Measurements from ENCODE around the gene IGFBP3.

IGFBP3 gene

DNA sequence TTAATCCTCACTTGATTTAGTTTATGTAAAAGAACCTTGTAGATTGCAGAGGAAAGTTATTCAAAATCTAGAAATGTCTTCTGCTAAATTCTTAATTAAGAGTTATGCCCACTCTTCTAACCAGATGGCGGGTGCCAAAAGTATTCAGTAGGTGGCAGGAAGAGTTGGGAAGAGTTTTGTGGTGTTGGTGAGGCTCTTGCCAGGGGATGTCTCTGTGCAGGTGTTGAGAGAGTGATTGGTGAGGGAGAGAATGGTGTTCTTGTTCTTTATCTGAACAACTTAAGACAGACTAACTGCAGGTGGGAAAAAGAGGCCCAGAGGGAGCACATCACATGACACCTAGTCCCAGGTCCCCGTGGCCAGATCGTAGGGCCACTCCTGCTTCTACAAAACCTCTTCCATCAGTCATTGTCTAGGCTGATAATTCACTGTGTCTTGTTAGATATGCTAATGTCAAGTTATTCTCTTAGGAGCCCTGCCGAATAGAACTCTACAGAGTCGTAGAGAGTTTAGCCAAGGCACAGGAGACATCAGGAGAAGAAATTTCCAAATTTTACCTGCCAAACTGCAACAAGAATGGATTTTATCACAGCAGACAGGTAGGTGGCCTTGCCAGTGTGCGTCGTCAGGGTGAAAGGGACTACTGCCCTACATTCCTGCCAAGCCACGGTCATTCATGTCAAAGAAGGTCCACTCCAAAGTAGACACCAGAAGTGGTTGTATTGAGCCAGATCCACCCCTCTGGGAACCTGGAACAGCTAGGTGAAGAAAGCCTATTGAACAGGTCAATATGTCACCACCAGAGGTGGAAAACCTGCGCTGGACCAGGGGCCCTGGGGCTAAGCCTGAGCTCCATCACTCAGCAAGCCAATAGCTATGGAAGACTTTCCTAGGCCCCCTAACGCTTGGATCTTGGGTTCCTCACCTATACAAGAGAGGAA is 29.3 kb downstream of the IGFBP3 start:
- DNase-seq = no peak

DNA sequence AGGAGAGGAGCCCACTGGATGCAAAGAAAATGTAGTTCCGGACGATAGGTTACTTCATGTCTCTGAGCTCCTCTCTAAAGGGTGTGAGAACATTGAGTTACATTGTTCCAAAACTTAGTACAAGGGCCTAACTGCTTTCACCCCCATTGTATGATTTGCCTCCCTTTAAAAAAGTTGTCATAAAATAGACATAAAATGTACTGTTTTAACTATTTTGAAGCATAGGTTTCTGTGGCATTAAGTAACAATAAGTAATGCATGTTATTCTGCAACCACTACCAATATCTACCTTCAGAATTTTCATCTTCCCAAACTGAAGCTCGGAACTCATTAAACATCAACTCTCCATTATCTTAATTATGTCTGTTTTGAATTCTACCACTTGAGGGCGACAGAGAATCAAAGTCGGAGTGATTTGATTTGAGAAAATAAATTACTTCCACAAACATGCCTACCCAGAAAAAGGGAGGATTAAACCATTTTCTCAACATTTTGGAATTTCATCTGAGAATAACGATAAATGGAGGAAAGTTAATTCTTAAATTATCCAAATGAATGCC is 30.1 kb downstream of the IGFBP3 start:
- no peak for DNase-seq

DNA sequence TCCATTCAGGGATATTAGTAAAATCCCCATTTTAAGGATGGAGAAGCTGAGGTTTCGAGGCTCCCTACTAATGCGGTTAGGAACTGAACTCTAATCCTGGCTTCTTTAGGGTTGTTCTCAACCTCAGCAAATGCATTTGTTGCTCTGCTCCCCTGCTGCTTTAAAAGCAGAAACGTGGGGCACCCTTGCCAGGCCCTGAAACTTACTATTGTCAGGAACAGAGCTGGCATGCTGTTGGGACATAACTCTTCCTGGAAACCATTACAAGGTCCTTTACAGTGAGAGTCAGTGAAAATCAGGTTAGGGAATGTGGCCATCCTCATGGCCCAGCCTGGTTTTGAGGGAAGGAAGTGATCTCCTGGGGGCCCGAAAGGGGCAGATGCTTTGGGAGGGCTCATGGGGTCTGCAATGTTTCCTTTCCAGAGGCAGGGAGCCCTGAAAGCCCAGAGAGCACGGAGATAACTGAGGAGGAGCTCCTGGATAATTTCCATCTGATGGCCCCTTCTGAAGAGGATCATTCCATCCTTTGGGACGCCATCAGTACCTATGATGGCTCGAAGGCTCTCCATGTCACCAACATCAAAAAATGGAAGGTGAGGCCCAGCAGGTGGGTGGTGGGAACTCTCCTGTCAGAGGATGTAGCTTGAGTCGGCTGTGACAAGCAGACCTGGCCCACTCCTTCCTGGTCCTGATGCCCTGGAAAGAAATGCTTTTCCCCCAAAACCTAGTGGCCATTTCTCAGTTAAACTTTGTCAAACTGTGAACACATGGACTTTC is 30.8 kb downstream of the IGFBP3 start:
- DNase-seq = no peak

DNA sequence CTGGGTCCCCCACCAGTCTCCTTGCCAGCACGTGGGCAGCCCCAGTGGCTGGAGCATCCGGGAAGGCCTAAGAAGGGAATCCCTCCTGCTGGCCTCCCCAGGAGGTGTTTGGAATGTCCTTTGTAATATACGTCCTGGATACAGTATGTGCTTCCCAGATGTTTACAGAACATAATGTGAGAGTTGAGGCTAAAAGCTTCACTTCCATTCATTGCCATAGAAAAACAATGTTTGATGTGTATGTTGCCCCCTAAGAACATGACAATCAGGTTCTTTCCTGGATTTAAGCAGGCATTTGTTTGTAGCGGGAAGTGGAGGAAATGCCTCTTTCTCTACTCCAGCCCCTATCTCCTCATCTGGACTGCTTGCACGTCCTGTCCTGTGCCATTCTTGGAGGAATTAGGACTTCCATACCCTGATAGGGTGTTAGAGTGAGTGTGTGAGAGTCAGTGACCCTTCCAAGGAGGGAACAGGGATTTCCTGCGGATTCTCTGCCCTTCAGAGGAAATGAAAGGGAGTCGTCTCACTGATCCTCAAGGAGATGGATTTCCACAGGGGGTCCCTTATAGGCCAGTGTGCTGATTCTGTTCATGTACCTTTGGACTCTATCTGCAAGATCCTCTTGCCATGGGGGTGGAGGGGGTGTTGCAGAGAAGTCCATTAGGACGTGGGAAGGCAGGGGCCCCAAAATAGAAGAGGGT is 31.6 kb downstream of the IGFBP3 start:
- DNase-seq = no peak

DNA sequence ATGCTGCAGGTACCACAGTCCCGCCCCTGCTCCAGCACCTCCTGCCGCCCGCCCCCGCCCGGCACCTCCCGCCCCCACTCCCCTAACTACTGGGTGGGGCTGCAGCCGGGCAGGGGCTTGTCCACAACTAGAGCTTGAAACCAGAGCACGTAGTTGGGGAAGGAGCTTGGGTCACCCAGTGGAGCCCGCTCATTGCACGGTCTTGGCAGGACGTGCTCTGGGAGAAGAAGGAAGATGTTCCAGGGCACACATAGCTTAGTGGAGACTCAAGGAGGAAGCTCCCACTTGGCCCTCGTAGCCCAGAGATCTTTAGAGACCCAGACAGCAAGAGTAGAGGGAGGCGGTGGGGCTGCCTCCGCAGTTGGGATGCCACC is 32.1 kb downstream of the IGFBP3 start:
- DNase-seq = no peak

DNA sequence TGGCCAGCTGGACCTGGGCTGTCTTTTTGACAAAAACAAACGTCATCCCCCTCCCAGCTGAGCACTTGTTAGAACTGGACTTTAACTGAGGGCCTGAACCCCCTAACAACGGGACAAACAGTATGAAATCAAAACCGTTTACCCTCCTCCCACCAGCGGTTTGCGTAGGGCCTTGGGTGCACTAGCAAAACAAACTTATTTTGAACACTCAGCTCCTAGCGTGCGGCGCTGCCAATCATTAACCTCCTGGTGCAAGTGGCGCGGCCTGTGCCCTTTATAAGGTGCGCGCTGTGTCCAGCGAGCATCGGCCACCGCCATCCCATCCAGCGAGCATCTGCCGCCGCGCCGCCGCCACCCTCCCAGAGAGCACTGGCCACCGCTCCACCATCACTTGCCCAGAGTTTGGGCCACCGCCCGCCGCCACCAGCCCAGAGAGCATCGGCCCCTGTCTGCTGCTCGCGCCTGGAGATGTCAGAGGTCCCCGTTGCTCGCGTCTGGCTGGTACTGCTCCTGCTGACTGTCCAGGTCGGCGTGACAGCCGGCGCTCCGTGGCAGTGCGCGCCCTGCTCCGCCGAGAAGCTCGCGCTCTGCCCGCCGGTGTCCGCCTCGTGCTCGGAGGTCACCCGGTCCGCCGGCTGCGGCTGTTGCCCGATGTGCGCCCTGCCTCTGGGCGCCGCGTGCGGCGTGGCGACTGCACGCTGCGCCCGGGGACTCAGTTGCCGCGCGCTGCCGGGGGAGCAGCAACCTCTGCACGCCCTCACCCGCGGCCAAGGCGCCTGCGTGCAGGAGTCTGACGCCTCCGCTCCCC is 32.7 kb downstream of the IGFBP3 start, which contains the start of gene IGFBP1:
IGFBP1 (plus strand) TSS at position 304 of the 808 bp plus-strand sequence; CDS start at position 469, 165 bp downstream.
- no peak for DNase-seq

DNA sequence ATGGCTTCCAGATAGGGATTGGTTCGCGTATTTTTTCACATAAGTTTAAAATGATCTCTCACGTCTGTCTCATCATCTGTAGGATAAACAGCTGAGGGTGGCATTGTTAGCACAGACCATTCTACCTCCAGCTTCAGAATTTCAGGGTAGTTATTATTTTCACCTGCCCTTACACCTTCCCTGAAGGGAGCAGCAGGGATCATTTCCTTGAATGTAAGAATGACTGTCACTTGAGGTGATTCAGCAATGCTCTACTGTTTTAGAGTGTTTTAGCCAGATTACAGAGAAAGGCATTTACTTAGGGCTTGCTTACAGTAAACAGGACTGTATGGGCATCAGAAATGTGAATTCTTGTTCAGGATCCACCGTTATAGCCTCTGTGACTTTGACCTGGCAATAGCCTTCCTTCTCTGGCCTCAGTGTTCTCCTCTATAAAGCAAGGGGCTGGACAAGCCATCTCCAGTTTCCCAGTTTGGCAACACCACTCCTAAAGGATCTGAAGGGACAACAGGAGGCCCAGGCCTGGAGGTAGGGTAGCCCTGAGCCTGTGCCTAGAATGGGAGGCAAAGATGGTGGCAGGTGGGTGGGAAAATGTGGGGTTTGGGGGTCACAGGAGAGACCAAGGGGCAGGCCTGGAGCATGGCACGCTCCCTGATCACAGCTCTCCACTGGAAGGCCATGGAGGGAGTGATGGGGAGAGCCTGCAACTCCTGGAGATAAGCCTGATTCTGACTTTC is 34.0 kb downstream of the IGFBP3 start:
- no peak for DNase-seq

DNA sequence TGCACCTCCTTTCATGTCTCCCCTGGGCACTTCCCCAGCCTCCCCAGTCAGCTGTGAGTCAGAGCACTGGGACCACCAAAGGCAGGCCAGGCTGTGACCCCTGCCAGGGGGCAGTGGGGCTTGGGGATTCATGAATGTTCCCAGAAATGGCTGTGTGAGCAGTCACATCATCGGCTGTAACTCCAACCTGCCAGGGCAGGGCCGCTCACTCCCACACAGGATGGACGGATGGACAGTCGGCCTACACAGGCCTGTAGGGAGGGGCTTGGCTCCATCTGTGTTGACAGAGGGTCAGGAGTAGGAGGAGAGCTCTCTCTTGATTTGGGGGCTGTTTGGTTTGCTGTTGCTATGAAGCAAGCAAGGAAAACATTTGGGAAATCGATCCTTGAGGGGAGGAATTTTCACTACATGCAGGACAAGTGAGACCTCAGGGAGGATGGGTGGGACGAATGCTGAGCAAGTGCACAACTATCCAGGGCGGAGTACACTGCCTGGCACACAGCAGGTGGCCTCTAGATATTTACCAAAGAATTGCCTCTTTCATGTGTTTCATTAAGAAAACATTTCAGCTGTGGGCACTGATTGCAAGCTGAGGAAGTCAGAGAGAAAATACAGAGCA is 35.7 kb downstream of the IGFBP3 start:
- DNase-seq = peak; percentile 54

DNA sequence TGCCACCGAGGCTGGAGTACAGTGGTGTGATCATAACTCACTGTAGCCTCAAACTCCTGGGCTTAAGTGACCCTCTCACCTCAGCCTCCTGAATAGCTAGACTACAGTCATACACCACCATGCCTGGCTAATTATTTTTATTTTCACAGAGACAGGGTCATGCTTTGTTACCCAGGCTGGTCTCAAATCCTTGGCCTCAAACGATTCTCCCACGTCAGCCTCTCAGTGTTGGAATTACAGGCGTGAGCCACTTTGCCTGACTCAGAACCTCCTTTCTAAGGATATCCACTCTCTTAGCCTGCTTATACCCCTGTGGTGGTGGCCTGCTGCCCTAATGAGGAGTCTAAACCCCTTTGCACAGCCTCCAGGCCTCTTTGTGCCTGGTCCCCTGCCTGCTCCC is 36.9 kb downstream of the IGFBP3 start:
- DNase-seq = no peak

DNA sequence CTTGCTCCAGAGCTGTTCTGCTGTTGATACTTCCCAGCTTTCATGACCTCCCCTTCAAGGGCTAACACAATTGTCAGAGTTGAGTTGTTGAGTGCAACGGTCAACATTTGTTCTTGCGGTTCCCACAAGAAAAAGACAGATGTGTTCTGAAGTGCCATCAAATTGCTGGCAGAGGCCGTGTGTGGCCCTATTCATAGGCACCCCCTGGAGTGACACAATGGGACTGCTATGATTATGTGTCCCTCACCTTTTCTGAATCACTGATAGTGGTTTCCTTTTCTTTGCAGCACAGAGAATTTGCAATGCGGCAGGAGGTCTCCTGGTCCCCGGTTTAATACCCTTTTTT is 38.6 kb downstream of the IGFBP3 start:
- no peak for DNase-seq

DNA sequence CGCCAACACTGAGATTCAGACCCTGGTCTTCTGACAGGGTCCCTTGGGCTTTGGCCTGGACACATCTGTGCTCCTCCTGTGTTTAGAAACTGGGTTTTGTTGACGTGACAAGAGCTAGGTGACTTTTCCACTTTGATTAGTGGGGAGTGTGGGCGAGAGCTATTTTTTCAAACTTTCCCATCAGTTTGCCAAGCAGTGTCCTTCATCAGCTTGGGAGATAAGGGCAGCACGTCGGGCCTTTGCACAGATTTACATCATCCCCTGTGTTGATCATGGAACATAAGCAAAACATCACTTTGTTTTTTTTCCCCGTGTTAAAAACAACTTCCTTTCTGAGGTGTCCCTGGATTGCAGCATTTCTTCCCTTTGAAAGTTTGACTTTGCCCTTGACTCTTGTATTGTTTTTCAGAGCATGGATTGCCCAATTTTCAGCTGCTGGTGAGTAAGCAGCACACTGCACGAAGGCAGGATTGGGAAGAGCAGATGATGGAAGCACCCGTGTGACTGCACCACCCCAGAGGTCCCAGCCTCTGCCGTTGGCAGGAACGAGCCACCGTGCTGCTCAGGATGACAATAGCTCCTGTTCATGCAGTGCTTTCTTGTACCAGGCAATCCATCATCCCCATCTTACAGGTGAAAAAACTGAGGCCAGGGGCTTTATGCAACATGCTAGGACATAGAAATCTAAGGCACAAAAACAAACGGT is 39.2 kb downstream of the IGFBP3 start:
- no peak for DNase-seq

DNA sequence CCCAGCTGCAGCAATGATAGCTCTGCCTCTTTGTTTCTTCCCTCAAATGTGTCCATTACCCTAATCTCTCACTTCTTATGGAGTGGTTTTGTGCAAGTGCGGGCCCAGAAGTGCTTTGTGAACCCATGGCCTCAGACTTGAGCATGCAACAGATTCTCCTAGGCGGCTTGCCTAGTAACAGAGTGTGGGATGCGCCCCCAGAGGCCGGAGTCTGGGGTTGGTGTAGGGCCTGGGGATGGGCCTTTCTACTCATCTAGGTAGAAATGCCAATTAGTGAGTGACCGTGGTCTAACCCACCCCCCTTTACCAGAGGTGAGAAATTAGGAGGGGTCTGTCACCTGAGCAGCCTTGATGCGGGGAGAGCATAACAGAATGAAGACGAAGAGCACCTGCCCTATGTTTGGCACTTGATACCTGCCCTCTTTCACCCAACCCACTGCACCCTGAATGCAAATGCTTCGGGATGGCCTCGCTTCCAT is 39.8 kb downstream of the IGFBP3 start:
- no peak for DNase-seq

DNA sequence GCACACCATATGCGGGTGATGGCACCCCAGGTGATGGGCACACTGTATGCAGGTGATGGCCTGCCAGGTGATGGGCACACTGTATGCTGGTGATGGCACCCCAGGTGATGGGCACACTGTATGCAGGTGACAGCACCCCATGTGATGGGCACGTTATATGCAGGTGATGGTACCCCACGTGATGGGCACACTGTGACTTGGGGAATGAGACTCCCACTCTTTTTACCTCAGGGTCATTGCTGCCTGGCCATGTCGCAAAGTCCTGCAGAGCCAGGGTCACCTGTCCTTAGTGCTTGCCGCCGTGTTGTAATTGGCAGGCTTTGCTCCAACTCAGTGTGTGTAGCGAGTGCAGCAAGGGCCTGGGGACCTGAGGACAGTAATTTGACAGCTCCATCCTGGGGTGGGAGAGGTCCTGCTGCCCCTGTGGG is 40.6 kb downstream of the IGFBP3 start:
- no peak for DNase-seq

DNA sequence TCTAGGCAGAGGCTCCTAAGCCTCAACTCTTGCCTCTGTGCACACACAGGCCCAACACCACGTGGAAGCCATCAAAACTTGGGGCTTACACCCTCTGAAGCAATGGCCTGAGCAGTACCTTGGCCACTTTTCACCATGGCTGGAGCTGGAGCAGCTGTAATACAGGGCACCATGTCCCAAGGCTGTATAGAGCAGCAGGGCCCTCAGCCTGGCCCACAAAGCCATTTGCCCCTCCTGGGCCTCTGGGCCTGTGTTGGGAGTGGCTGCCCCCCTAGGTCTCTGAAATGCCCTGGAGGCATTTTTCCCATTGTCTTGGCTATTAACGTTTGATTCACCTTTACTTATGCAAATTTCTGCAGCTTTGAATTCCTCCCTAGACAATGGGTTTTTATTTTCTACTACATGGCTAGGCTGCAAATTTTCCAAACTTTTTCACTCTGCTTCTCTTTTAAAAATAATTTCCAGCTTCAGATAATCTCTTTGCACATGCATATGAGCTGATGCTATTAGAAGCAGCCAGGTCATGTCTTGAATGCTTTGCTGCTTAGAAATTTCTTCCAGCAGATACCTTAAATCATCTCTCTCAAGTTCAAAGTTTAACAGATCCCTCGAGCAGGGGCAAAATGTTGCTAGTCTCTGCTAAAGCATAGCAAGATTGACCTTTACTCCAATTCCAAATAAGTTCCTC is 42.5 kb downstream of the IGFBP3 start:
- DNase-seq = no peak

DNA sequence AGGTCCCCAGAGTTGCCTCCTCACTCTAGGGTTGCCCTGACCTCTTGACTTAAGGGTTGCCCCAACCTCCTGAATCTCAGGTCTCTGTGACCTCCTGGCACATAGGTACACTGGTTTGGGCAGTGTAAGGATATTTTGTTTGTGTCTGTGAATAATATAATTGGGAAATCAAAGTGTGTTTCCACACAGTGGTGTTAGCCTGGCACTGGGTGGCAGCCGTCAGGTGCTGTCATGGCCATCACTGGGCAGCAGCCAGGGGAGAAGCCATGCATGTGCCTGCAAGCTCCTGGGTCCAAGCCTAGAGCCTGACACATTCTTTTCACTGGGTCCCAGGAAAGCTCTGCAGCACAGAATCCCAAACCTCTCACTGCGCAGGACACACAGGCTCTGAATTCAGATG is 44.6 kb downstream of the IGFBP3 start:
- no peak for DNase-seq

DNA sequence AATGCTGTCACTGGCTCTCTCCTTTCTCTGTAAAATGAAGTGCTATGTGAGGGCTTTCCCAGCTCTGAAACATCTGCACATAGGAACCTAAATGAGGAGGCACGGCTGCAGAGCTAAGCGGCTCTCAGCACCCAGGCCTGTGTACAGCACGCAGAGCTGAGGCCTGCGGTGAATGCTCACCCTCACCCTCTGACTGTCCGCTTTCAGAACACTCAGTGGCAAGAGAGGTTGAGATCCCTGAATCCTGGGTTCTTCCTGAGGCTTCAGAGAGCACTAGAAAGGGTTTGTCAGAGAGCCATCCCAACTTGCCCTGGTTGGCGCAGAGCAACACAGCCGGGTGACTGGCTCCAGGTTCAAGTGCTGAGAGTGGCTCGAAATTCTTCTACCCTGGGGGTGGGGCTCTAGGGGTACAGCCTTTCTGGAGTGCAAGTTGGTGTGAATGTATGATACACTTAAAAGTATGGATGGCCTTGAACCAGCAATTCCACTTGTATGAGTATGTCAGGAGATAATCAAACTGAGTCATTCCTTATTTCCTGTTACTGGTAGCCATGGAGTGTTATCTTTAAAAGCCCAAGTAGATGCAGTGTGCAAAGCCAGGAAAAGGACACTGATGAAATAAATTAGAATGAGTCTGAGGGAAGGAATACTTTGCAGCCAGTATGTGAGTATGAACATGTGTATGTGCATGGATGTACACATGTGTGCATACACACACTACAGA is 46.5 kb downstream of the IGFBP3 start:
- no peak for DNase-seq

DNA sequence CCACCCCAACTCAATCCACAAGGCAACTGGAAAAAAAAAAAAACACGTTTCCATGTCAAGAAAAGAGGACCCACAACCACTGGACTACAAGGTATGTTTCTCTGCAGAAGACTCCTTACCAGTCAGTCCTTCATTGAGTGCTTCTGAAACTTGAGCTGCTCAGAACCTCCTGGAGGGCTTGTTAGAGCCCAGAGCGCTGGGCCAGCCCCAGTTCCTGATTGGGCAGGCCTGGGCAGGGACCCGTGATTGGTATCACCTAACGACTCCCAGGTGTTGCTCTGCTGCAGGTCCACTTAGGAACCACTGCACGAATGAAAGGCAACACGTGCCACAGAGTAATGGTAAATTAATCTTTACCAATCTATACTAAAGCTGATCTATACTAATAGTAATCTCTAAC is 47.7 kb downstream of the IGFBP3 start:
- no peak for DNase-seq

DNA sequence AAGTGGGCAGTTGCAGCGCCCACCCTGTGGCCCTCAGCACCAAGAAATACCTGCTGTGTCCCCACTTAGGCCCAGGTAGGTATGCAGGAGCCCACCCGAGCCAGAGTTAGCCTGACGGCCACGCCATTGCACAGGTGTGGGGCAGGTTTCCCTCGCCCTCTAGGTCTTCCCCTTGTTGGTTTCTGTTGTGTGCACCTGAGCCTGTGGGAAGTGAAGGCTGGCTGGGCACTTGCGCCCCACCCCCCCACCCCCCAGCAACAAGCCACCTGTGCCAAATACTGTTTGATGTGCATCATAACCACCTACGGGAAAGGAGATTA is 48.1 kb downstream of the IGFBP3 start, which contains the start of gene CCDC201:
CCDC201 (minus strand) TSS at position 48 of the 320 bp plus-strand sequence. CDS start 75 bp downstream, outside the sequence.
- DNase-seq = no peak

Data from GOT3 (cell line).